Fibroblast of lung (primary cell): Measurements from ENCODE around the gene G6PC2. TPM values are rescaled to one million over a fixed set of nuclear protein-coding genes. Genes with fewer than 3 reads are reported as not detected.

Source experiments
- DNase-seq, 2 donors: peaks; one replicate each; pipeline versions ENCODE4 v3.0.0 to v3.0.0-alpha.2; 2010; ENCODE audit warnings: low read depth in 2 of 2
- H2AFZ ChIP-seq: 2 replicates; pipeline ENCODE4 v1.5.1; 2012; ENCODE audit warnings: low read length, control low read depth, inconsistent platforms
- H3K27ac ChIP-seq: 2 replicates; pipeline ENCODE4 v1.5.1; 2011; ENCODE audit warnings: low read length, control low read depth; ENCODE audit not compliant: insufficient read depth
- H3K27me3 ChIP-seq: 2 replicates; pipeline ENCODE4 v1.5.1; 2011; ENCODE audit warnings: mild to moderate bottlenecking, low read length; ENCODE audit not compliant: control insufficient read depth, insufficient read depth
- H3K36me3 ChIP-seq: 2 replicates; pipeline ENCODE4 v1.5.1; 2011; ENCODE audit warnings: low read length; ENCODE audit not compliant: control insufficient read depth, insufficient read depth
- H3K4me1 ChIP-seq: 2 replicates; pipeline ENCODE4 v1.5.1; 2011; ENCODE audit warnings: low read length; ENCODE audit not compliant: control insufficient read depth, insufficient read depth; ENCODE audit errors: extremely low read depth
- H3K4me2 ChIP-seq: 2 replicates; pipeline ENCODE4 v1.5.1; 2011; ENCODE audit warnings: low read length, control low read depth; ENCODE audit not compliant: insufficient read depth; ENCODE audit errors: extremely low read depth
- H3K4me3 ChIP-seq, 4 experiments: fragments of 200-600 bp in 1 of 4; sonication (generic) in 1 of 4; replicated peaks in 1 of 4; 2 replicates each; pipeline ENCODE4 v1.5.1; 2011 to 2016; ENCODE audit warnings: low read length in 4 of 4, low read depth in 3 of 4, mild to moderate bottlenecking in 3 of 4, control low read depth in 2 of 4, inconsistent platforms in 1 of 4, mixed read lengths in 1 of 4; ENCODE audit not compliant: insufficient read depth in 1 of 4; ENCODE audit errors: control extremely low read depth in 1 of 4
- H3K79me2 ChIP-seq: 2 replicates; pipeline ENCODE4 v1.5.1; 2012; ENCODE audit warnings: mild to moderate bottlenecking, low read length, inconsistent platforms; ENCODE audit not compliant: control insufficient read depth, insufficient read depth
- H3K9ac ChIP-seq: 2 replicates; pipeline ENCODE4 v1.5.1; 2011; ENCODE audit warnings: mild to moderate bottlenecking, low read length, control low read depth; ENCODE audit not compliant: insufficient read depth
- H3K9me3 ChIP-seq: 2 replicates; pipeline ENCODE4 v1.5.1; 2012; ENCODE audit warnings: low read depth, low read length; ENCODE audit not compliant: control insufficient read depth, insufficient read depth
- H4K20me1 ChIP-seq: 2 replicates; pipeline ENCODE4 v1.5.1; 2011; ENCODE audit warnings: low read length; ENCODE audit not compliant: control insufficient read depth, insufficient read depth; ENCODE audit errors: extremely low read depth
- EZH2 ChIP-seq: IDR thresholded peaks from 2 replicates; pipeline ENCODE4 v1.5.1; 2012; ENCODE audit warnings: low read length, control low read depth, mild to moderate bottlenecking; ENCODE audit errors: missing control alignments
- polyA plus RNA-seq, 2 donors: library from polyadenylated mRNA; depleted of rRNA in 1 of 2; stranded (reverse) in 1 of 2; unstranded in 1 of 2; fragments of >200 nt; gene quantifications; 2 replicates each; pipeline ENCODE4 v1.2.1, GENCODE V29; 2011 to 2012; ENCODE audit warnings: missing spikeins in 1 of 2
- total RNA-seq: library from RNA; depleted of rRNA; stranded (reverse); fragments of >200 nt; gene quantifications from 2 replicates; pipeline ENCODE4 v1.2.1, GENCODE V29; 2014
- TF ChIP-seq, protein P1 (sequence below), 2 donors: IDR thresholded peaks in 1 of 2; conservative IDR thresholded peaks in 1 of 2; 1 replicate in 1 of 2; 2 replicates in 1 of 2; pipeline ENCODE4 v1.5.1; 2011 to 2012; ENCODE audit warnings: low read length in 2 of 2, control low read depth in 1 of 2, inconsistent platforms in 1 of 2, low read depth in 1 of 2, mild to moderate bottlenecking in 1 of 2

Gene G6PC2
- total and polyA plus RNA-seq, 2 donors (not counting 1 experiment from before 2014, with no cell fraction given): not detected

GRCh38 chr2:168954256-168954655 is 53.2 kb downstream of the G6PC2 start:
- Histone ChIP-seq H3K4me1 (no peaks in the 10 kb centered on the region), H3K79me2 (no peaks in the 10 kb centered on the region), H3K27me3 (no peaks in the 10 kb centered on the region), H3K27ac (no peak overlapping the region), H2AFZ (no peak overlapping the region), H3K4me3 (no peak overlapping the region), H3K4me2 (no peak overlapping the region), H3K9me3 (no peaks in the 10 kb centered on the region), H3K36me3 (no peaks in the 10 kb centered on the region), H3K9ac (no peak overlapping the region), H4K20me1 (no peaks in the 10 kb centered on the region)
- no peak for DNase-seq
- no peak for TF ChIP-seq EZH2
- TF ChIP-seq, protein P1, sequence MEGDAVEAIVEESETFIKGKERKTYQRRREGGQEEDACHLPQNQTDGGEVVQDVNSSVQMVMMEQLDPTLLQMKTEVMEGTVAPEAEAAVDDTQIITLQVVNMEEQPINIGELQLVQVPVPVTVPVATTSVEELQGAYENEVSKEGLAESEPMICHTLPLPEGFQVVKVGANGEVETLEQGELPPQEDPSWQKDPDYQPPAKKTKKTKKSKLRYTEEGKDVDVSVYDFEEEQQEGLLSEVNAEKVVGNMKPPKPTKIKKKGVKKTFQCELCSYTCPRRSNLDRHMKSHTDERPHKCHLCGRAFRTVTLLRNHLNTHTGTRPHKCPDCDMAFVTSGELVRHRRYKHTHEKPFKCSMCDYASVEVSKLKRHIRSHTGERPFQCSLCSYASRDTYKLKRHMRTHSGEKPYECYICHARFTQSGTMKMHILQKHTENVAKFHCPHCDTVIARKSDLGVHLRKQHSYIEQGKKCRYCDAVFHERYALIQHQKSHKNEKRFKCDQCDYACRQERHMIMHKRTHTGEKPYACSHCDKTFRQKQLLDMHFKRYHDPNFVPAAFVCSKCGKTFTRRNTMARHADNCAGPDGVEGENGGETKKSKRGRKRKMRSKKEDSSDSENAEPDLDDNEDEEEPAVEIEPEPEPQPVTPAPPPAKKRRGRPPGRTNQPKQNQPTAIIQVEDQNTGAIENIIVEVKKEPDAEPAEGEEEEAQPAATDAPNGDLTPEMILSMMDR (conservative IDR thresholded peaks at IDR 0.05 in 1 of 2, IDR thresholded peaks at IDR 0.05 in 1 of 2; ENCODE audit: low read depth in 1 of 2, low read length in 2 of 2): no peak

- no peak for TF ChIP-seq EZH2
- no peaks in the 10 kb centered on the region for H4K20me1 ChIP-seq
Measured at GRCh38 chr2:168955321-168955720, 54.2 kb downstream of the G6PC2 start.

GRCh38 chr2:168956392-168956791 is 55.3 kb downstream of the G6PC2 start:
- no peaks in the 10 kb centered on the region for H4K20me1 ChIP-seq
- H3K4me3 ChIP-seq: no peak overlapping the region
- no peak overlapping the region for H3K4me2 ChIP-seq
- no peak overlapping the region for H3K9ac ChIP-seq
- H3K9me3 ChIP-seq: no peaks in the 10 kb centered on the region
- no peaks in the 10 kb centered on the region for H3K27me3 ChIP-seq
- TF ChIP-seq, protein P1 (conservative IDR thresholded peaks at IDR 0.05 in 1 of 2, IDR thresholded peaks at IDR 0.05 in 1 of 2; ENCODE audit: low read depth in 1 of 2, low read length in 2 of 2): no peak
- no peak for TF ChIP-seq EZH2
- H3K4me1 ChIP-seq: no peaks in the 10 kb centered on the region
- H3K36me3 ChIP-seq: no peaks in the 10 kb centered on the region
- H2AFZ ChIP-seq: no peak overlapping the region
- H3K27ac ChIP-seq: no peak overlapping the region
- no peak for DNase-seq
- no peaks in the 10 kb centered on the region for H3K79me2 ChIP-seq

More at GRCh38 chr2:168955321-168955720, 54.2 kb downstream of the G6PC2 start:
- Histone ChIP-seq H3K4me2 (no peak overlapping the region), H3K27me3 (no peaks in the 10 kb centered on the region), H3K4me3 (no peak overlapping the region), H3K4me1 (no peaks in the 10 kb centered on the region), H3K79me2 (no peaks in the 10 kb centered on the region), H3K9me3 (no peaks in the 10 kb centered on the region), H3K9ac (no peak overlapping the region), H2AFZ (no peak overlapping the region), H3K27ac (no peak overlapping the region), H3K36me3 (no peaks in the 10 kb centered on the region)
- no peak for DNase-seq

Other genes with a start within 250 kb of the G6PC2 start
- gene NOSTRIN, start 98.7 kb upstream of the G6PC2 start, total RNA-seq: 0.50 TPM in 1 of 2 replicates, not detected in the other
- gene NOSTRIN, start 98.7 kb upstream of the G6PC2 start, polyA plus RNA-seq: 0.46 and 1.3 TPM in 2 replicates
- gene SPC25, start 10.9 kb upstream of the G6PC2 start, total RNA-seq: 0.99 TPM in 1 of 2 replicates, not detected in the other
- gene SPC25, start 10.9 kb upstream of the G6PC2 start, polyA plus RNA-seq: 4.8 and 21.6 TPM in 2 replicates
- not detected in 2 replicates for gene ABCB11, start 130.0 kb downstream of the G6PC2 start, total RNA-seq
- not detected in 2 replicates for gene ABCB11, start 130.0 kb downstream of the G6PC2 start, polyA plus RNA-seq
- gene DHRS9, start 168.3 kb downstream of the G6PC2 start, total RNA-seq: not detected in 2 replicates
- not detected in 2 replicates for gene DHRS9, start 168.3 kb downstream of the G6PC2 start, polyA plus RNA-seq